T-helper 1 cell treated with Interleukin-12 subunit alpha and Interleukin-12 subunit beta and Interleukin-4 antibody, amounts not matched to agents 30 μg/mL and 1 μg/mL, for 36 hours (primary cell): Measurements from ENCODE around the gene CENPM.
"Not testable (repeated sequence)": the region's sequence is repeated elsewhere in the genome, so short reads cannot be mapped to it uniquely, and the experiment has no call there.

Experiments
- H3K27ac Mint-ChIP-seq: one replicate; pipeline ENCODE4 v1.8.0; 2021; ENCODE audit warnings: mild to moderate bottlenecking, mixed read lengths
- H3K27me3 Mint-ChIP-seq: one replicate; pipeline ENCODE4 v1.8.0; 2021; ENCODE audit warnings: low read depth, mixed read lengths
- H3K36me3 Mint-ChIP-seq: one replicate; pipeline ENCODE4 v1.8.0; 2021; ENCODE audit warnings: low read depth, mixed read lengths
- H3K4me1 Mint-ChIP-seq: one replicate; pipeline ENCODE4 v1.8.0; 2021; ENCODE audit warnings: low read depth, mixed read lengths
- H3K4me3 Mint-ChIP-seq: one replicate; pipeline ENCODE4 v1.8.0; 2021; ENCODE audit warnings: mild to moderate bottlenecking, moderate library complexity, mixed read lengths
- H3K9me3 Mint-ChIP-seq: one replicate; pipeline ENCODE4 v1.8.0; 2021; ENCODE audit warnings: mixed read lengths

CENPM gene

DNA sequence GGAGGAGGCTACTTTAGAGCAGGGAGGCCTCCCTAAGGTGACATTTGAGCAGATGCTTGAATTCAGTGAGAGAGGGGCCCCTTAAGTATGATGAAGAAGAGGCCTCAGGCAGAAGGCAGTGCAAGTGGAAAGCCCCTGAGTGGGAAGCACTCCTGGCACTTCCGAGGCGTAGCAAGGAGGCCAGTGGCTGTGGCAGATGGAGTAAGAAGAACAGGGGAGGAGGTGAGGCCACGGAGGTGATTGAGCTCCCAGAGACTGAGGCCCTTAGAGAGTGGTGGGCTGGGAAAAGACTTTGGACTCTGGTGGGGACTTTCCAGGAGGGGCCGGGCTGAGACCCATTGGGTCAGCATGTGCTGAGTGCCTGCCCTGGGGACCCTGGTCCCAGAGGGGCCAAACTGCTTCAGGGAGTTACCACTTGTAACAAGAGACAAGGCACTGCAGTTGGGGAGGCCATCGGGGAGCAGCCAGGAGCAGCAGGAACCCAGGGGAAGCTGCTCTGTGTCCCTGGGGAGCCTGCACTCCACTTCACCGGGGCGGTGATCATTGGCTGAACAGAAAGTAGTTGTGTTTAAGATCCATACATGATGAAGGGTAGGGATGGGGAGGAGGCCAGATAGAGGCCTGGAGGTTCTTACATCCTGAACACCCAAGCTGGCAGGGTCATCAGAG lies 2.5 kb upstream of the CENPM start:
- no peaks in the 10 kb centered on the region for H3K9me3 Mint-ChIP-seq
- H3K27me3 Mint-ChIP-seq: no peaks in the 10 kb centered on the region
- H3K27ac Mint-ChIP-seq: no peak overlapping the region
- peaks cover 2% of the 10 kb centered on the region for H3K36me3 Mint-ChIP-seq
- H3K4me1 Mint-ChIP-seq: peaks cover 20% of the 10 kb centered on the region
- H3K4me3 Mint-ChIP-seq: no peak overlapping the region

DNA sequence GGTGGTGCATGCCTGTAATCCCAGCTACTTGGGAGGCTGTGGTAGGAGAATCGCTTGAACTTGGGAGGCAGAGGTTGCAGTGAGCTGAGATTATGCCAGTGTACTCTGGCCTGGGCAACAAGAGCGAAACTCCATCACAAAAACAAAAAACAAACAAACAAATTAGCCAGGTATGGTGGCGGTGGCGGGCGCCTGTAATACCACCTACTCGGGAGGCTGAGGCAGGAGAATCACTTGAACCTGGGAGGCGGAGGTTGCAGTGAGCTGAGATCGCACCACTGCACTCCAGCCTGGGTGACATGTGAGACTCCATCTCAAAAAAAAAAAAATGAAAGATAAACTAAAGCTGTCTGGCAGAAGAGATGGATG lies 2.0 kb upstream of the CENPM start:
- peaks cover 22% of the 10 kb centered on the region for H3K4me1 Mint-ChIP-seq
- H3K4me3 Mint-ChIP-seq, H3K27me3 Mint-ChIP-seq, H3K9me3 Mint-ChIP-seq, H3K36me3 Mint-ChIP-seq, H3K27ac Mint-ChIP-seq: not testable (repeated sequence)

DNA sequence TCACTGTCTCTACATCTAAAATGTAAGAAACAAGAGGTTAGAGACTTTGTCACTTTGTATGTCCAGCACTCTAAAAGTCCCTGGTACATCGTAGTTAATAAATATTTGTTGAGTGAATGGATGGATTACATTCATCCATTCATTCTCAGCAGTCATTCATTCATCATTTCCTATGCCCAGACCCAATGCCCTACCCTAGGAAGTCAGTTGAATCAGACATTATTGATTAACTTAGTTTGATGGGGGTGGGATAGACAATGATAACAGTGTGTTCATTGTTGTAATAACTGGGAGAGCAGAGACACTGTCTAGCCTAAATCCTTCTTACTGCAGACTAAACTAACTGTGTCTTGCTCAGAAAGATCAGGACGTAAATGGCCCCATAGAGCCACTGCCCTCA lies 1.2 kb upstream of the CENPM start:
- no peak overlapping the region for H3K4me3 Mint-ChIP-seq

DNA sequence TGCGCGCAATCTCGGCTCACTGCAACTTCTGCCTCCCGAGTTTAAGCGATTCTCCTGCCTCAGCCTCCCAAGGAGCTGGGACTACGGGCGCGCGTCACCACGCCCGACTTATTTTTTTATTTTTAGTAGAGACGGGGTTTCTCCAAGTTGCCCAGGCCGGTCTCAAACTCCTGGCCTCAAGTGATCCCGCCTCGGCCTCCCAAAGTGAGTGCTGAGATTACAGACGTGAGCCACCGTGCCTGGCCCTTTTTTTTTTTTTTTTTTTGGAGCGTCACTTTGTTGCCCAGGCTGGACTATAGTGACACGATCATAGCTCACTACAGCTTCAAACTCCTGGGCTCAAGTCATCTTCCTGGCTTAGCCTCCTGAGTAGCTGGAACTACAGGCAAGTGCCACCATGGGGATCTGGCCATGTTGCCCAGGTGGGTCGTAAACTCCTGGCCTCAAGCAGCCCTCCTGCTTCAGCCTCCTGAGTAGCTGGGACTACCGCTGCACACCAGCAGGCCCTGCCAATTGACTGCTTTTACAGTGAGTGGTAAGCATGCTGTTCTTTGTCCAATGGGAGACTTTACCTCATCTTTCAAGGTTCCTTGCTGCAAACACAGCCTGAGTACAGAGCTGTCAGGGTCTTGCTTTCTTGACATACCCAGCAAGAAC lies 600 bp upstream of the CENPM start:
- peak overlapping the region; percentile 91 for H3K4me3 Mint-ChIP-seq
- peaks cover 11% of the 10 kb centered on the region for H3K36me3 Mint-ChIP-seq
- no peaks in the 10 kb centered on the region for H3K9me3 Mint-ChIP-seq
- H3K27ac Mint-ChIP-seq: peak overlapping the region; percentile 90
- no peaks in the 10 kb centered on the region for H3K27me3 Mint-ChIP-seq
- H3K4me1 Mint-ChIP-seq: peaks cover 30% of the 10 kb centered on the region

More for the DNA sequence above, 1.2 kb upstream of the CENPM start:
- peaks cover 29% of the 10 kb centered on the region for H3K4me1 Mint-ChIP-seq
- no peak overlapping the region for H3K27ac Mint-ChIP-seq
- H3K9me3 Mint-ChIP-seq: no peaks in the 10 kb centered on the region
- no peaks in the 10 kb centered on the region for H3K27me3 Mint-ChIP-seq
- peaks cover 8% of the 10 kb centered on the region for H3K36me3 Mint-ChIP-seq

DNA sequence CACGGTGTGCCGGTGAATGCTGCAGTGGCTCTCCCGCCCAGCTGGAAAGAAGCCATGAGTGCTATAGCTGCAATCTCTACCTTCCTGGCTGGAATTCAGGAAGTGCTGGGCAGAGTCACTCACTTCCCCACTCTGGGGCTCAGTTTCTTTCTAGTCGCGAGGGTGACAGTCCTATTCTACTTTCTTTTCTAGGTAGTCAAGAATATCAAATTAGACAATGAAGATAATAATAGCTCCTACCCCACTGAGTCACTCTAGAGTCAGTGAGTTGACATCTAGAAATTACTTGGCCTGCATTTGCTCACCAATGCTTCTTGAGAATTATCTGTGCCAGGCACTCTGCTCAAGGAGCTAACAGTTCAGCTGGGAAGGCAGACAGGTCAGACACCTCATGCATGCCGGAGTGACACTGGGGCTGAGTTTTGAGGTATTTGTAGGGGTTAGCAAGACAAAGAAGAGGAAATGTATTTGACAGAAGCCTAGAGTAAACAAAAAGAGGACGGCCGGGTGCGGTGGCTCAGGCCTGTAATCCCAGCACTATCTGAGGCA lies 3.2 kb downstream of the CENPM start:
- H3K4me3 Mint-ChIP-seq: peak overlapping the region; percentile 72
- H3K36me3 Mint-ChIP-seq: peaks cover 26% of the 10 kb centered on the region
- H3K27me3 Mint-ChIP-seq: no peaks in the 10 kb centered on the region
- peak overlapping the region; percentile 71 for H3K27ac Mint-ChIP-seq
- no peaks in the 10 kb centered on the region for H3K9me3 Mint-ChIP-seq
- H3K4me1 Mint-ChIP-seq: peaks cover 57% of the 10 kb centered on the region

DNA sequence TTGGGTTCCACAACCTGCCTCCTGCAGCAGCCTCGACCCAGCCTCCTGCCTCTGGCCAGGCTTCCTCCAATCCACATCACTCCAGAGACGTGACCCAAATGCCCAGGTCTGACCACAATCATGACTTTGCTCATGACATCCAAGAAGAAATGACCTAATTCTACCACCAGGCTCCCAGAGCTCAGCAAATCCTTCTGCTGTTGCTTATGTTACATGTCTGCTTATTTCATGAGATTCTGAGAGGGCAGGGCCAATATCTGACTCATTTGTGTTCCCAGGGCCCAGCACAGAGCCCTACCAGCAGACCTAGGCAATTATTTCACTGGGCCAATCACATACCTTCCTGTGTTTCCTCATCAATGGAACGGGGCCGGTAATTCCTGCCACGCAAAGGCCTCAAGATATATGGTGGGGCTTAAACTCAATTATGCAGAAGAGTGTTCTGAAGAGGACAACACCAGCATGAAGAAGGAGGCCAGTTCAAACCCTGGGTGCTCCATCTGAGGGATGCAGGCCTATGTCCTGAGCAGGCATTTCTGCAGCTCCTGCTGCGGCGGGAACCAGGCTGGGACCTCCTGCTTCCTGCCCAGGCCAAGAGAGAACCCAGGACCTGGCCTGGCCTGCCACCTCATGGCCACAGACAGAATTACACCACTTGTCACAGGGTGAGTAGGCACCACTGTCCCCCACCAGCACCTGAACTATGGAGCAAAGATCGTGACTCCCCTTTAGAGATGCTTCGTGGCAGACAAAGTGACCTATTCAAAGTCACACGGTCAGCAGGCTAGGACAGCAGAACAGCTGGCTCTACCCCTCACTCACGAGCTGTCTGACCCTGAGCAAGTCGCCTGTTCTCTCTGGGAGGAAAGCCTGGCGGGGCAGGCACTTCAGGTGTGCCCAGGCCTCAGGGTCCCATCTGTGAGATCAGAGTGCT lies 5.9 kb downstream of the CENPM start:
- H3K27me3 Mint-ChIP-seq: no peaks in the 10 kb centered on the region
- H3K4me3 Mint-ChIP-seq: peak overlapping the region; percentile 49
- H3K4me1 Mint-ChIP-seq: peaks cover 50% of the 10 kb centered on the region
- peaks cover 31% of the 10 kb centered on the region for H3K36me3 Mint-ChIP-seq
- no peaks in the 10 kb centered on the region for H3K9me3 Mint-ChIP-seq
- peak overlapping the region; percentile 98 for H3K27ac Mint-ChIP-seq

DNA sequence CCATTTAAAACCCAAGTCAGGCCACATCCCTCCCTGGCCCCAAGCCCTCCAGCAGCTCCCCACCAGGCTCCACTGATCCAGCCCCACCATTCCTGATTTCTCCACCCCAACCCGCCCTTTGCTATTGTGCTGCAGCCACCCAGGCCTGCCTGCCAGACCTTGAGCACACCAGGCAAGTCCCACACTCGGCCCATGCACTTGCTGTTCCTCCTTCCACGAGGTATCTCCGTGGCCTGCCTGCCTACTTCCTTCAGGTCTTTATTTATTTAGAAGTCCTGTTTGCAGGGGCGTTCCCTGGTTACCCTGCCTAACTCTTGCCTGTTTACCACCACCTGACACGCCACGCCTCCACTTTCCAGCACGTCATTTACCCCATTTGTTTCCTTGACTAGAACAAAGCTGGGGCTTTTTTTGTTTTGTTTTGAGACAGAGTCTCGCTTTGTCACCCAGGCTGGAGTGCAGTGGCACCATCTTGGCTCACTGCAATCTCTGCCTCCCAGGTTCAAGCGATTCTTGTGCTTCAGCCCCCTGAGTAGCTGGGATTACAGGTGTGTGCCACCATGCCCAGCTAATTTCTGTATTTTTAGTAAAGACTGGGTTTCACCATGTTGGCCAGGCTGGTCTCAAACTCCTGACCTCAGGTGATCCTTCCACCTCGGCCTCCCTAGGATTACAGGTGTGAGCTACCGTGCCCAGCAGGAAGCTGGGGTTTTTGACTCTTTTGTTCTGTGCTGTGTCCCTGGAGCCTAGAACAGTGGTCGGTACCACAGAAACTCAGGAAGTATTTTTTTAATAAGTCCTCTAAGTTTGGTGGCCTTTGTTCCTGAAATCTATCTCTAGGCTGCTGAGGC lies 6.7 kb downstream of the CENPM start:
- H3K9me3 Mint-ChIP-seq: no peaks in the 10 kb centered on the region
- no peaks in the 10 kb centered on the region for H3K27me3 Mint-ChIP-seq
- H3K27ac Mint-ChIP-seq: peak overlapping the region; percentile 98
- H3K36me3 Mint-ChIP-seq: peaks cover 31% of the 10 kb centered on the region
- H3K4me3 Mint-ChIP-seq: peak overlapping the region; percentile 78
- H3K4me1 Mint-ChIP-seq: peaks cover 45% of the 10 kb centered on the region

DNA sequence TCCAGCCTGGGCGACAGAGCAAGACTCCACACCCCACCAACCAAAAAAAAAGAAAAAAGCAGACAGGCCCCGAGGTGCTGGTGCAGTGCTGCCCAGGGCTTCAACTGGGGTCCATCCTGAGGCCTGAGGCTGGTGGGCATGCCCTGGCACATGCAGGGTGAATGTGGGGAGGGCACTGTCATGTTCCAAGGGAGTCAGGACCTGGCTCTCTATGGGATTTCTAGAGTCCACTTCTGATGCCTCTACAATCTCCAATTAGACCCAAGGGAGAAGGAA lies 10.1 kb downstream of the CENPM start:
- peaks cover 28% of the 10 kb centered on the region for H3K4me1 Mint-ChIP-seq
- no peaks in the 10 kb centered on the region for H3K27me3 Mint-ChIP-seq
- H3K9me3 Mint-ChIP-seq: no peaks in the 10 kb centered on the region
- H3K27ac Mint-ChIP-seq: no peak overlapping the region
- H3K36me3 Mint-ChIP-seq: peaks cover 16% of the 10 kb centered on the region
- no peak overlapping the region for H3K4me3 Mint-ChIP-seq

DNA sequence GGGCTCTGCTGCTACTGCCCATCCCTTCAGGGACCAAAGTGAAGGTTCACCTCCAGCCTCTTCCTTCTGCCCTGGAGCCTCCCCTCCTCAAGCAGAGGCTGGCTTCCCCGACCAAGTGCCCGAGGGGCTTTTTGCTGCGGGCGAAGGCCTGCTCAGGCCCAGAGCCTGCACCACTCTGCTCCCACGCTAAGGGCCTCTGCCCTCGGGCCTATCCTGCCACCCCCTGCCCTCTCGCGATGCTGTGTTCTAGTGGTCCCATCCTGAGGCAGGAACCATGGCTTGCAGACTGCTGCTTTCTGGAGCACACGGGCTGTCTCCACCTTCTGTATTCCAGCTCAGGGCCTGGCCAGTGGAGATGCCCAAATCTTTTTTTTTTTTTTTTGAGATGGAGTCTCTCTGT lies 11.4 kb downstream of the CENPM start:
- no peak overlapping the region for H3K4me3 Mint-ChIP-seq
- peaks cover 16% of the 10 kb centered on the region for H3K4me1 Mint-ChIP-seq
- no peaks in the 10 kb centered on the region for H3K9me3 Mint-ChIP-seq
- H3K27ac Mint-ChIP-seq: no peak overlapping the region
- no peaks in the 10 kb centered on the region for H3K27me3 Mint-ChIP-seq
- H3K36me3 Mint-ChIP-seq: peaks cover 8% of the 10 kb centered on the region

DNA sequence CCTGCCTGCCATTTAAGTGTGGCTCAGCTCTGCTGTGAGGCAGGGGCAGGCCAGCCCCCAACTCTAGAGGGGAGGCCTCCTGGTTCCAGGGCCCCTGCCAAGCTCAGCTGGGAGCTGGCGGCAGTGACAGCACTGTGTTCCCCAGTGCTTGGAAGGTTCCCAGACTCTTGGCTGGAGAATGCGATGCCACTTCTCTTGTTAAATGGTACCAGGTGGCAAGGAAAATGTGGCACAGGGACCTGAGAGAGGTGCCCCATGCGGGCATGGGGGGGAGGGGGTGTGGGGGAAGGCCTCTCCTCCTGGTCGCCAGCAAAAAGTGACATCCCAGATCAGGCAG lies 12.0 kb downstream of the CENPM start:
- Mint-ChIP-seq H3K36me3 (peaks cover 8% of the 10 kb centered on the region), H3K27ac (no peak overlapping the region), H3K9me3 (no peaks in the 10 kb centered on the region), H3K27me3 (no peaks in the 10 kb centered on the region), H3K4me1 (peaks cover 11% of the 10 kb centered on the region), H3K4me3 (no peak overlapping the region)

DNA sequence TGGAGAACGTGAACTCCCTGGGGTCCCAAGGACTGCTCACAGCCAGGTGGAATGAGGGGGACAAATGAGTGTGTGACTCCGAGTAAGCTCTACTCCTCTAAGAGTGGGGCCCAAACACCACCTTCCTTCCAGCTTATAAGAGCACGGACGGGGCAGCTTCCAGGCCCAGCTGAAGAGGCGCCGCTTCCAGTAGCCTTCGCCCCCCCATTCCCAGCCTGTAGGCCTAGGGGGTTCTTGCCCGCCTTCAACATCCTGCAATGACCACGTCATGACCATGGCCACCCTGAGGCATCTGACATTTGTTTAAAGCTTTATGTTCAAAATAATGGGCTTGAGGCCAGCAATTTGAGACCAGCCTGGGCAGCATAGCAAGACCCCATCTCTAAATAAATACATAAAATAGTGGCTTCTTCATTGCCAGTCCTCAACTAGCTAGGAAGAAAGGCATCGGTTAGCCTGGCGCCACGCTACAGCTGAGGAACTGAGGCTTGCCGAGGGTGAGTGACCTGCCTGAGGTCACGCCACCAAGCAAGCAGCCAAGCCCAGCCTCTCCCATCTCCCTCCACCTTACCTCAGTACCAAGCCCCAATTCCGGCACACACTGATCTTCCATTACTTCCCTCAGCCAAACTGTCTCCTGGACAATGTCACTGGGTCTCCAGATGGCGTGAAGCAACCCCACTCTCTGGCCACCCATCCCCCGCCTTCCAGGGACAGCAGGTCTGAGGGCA lies 12.5 kb downstream of the CENPM start:
- Mint-ChIP-seq H3K9me3 (no peaks in the 10 kb centered on the region), H3K36me3 (peaks cover 8% of the 10 kb centered on the region), H3K4me3 (no peak overlapping the region), H3K4me1 (peaks cover 6% of the 10 kb centered on the region), H3K27ac (no peak overlapping the region), H3K27me3 (no peaks in the 10 kb centered on the region)

DNA sequence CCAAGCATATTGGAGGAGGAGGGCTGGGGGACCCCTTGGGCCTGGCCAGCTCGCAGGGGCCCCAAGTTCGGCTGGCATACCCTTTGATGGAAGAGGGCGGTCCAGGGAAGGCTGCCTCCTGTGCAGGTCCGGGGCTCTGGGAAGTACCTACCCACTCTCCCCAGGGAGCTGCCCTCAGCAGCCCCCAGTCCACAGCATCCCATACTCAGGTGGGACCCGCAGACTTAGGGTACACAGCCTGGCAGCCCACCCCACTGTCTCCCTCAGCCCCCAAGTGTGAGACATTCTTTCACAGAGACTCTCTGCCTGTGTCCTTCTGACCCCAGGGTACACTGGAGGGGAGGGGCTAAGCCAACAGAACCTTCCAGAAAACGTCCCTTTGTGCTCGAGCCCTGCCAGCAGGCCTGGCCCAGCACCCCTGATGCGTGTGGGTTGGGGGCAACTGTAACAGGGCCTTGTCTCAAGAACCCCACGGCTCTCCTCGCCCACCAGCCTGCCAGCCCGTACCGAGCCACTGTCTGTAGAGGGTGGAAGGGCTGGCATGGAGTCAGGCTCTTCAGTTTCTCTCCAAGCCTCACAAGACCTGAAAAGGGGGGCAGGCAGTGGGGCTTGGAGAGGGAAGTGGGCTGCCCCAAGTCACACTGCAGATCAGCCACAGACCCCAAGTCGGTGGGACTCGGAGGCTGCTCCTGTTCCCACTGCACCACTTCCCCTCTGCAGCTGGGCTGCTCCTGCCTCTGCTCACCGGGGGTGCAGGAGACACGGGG lies 13.4 kb downstream of the CENPM start:
- no peaks in the 10 kb centered on the region for H3K27me3 Mint-ChIP-seq
- no peak overlapping the region for H3K27ac Mint-ChIP-seq
- H3K36me3 Mint-ChIP-seq: peaks cover 4% of the 10 kb centered on the region
- H3K4me3 Mint-ChIP-seq: no peak overlapping the region
- H3K9me3 Mint-ChIP-seq: no peaks in the 10 kb centered on the region
- H3K4me1 Mint-ChIP-seq: peaks cover 2% of the 10 kb centered on the region

DNA sequence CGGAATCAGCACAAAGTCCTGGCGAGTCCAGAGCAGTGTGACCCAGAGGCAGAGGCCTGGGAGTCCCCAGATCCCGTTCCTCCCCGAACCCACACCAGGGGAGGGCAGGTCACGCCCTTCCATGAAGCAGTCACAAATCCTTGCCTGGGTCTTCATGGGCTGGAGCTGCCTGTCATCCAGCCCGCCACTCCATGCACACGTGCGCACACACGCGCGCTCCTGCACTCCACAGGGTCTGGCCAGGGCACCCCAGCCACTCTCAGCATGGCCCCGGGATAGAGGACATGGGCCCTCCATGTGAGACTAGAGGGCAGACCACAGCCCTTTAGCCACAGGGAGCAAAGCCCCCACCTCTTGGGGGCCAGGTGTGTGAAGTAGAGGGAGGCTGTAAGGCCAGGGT lies 14.6 kb downstream of the CENPM start:
- Mint-ChIP-seq H3K36me3 (peaks cover 2% of the 10 kb centered on the region), H3K27me3 (peaks cover 9% of the 10 kb centered on the region), H3K4me1 (peaks cover 2% of the 10 kb centered on the region), H3K27ac (no peak overlapping the region), H3K9me3 (no peaks in the 10 kb centered on the region), H3K4me3 (no peak overlapping the region)
